Mucosa of rectum (tissue), 2 donors: Measurements from ENCODE around the gene HMGXB3.

ENCODE experiments used
- H3K27ac ChIP-seq, 2 donors: one replicate each; pipeline ENCODE4 v1.7.0; 2013; ENCODE audit warnings: inconsistent platforms in 2 of 2, low read depth in 2 of 2, low read length in 2 of 2
- H3K27me3 ChIP-seq, 2 donors: one replicate each; pipeline ENCODE4 v1.7.0; 2013; ENCODE audit warnings: low read length in 2 of 2; ENCODE audit not compliant: control insufficient read depth in 2 of 2, insufficient read depth in 2 of 2
- H3K36me3 ChIP-seq, 2 donors: one replicate each; pipeline ENCODE4 v1.7.0; 2013; ENCODE audit warnings: low read length in 2 of 2; ENCODE audit not compliant: control insufficient read depth in 2 of 2, insufficient read depth in 2 of 2
- H3K4me1 ChIP-seq, 2 donors: one replicate each; pipeline ENCODE4 v1.7.0; 2013; ENCODE audit warnings: low read length in 2 of 2, mild to moderate bottlenecking in 1 of 2; ENCODE audit not compliant: control insufficient read depth in 2 of 2, insufficient read depth in 2 of 2
- H3K4me3 ChIP-seq, 2 donors: one replicate each; pipeline ENCODE4 v1.7.0; 2013; ENCODE audit warnings: low read length in 2 of 2
- H3K9ac ChIP-seq, 2 donors: one replicate each; pipeline ENCODE4 v1.7.0; 2013; ENCODE audit warnings: low read length in 2 of 2, low read depth in 1 of 2, mild to moderate bottlenecking in 1 of 2
- H3K9me3 ChIP-seq, 2 donors: one replicate each; pipeline ENCODE4 v1.7.0; 2013; ENCODE audit warnings: low read length in 2 of 2; ENCODE audit not compliant: control insufficient read depth in 2 of 2
- donor health status: healthy.
- donor health status: Normal muscosa, but diverticular disease.

HMGXB3 gene

GRCh38 chr5:149999866-150000255, 678 bp upstream of the HMGXB3 start:
- Histone ChIP-seq H3K27ac (peak overlapping the region; percentile 91 to 94), H3K9me3 (no peaks in the 10 kb centered on the region), H3K9ac (peak overlapping the region; percentile 89), H3K4me3 (peak overlapping the region; percentile 84), H3K36me3 (peaks cover 11 to 14% of the 10 kb centered on the region in 2 donors), H3K27me3 (no peaks in the 10 kb centered on the region), H3K4me1 (peaks cover 18 to 36% of the 10 kb centered on the region in 2 donors)

GRCh38 chr5:150000990-150001659, 586 bp downstream of the HMGXB3 start:
- H3K27me3 ChIP-seq: no peaks in the 10 kb centered on the region
- peaks cover 18 to 33% of the 10 kb centered on the region in 2 donors for H3K4me1 ChIP-seq
- peak overlapping the region; percentile 91 to 94 for H3K27ac ChIP-seq
- peaks cover 8 to 13% of the 10 kb centered on the region in 2 donors for H3K36me3 ChIP-seq
- peak overlapping the region; percentile 89 for H3K9ac ChIP-seq
- H3K4me3 ChIP-seq: peak overlapping the region; percentile 84
- H3K9me3 ChIP-seq: no peaks in the 10 kb centered on the region

GRCh38 chr5:150001660-150002486, 1.3 kb downstream of the HMGXB3 start:
- Histone ChIP-seq H3K36me3 (peaks cover 14 to 17% of the 10 kb centered on the region in 2 donors), H3K27me3 (no peaks in the 10 kb centered on the region), H3K27ac (peak overlapping the region; percentile 91 to 94), H3K9ac (peak overlapping the region; percentile 89), H3K4me1 (peaks cover 18 to 27% of the 10 kb centered on the region in 2 donors), H3K4me3 (peak overlapping the region; percentile 84), H3K9me3 (no peaks in the 10 kb centered on the region)

GRCh38 chr5:150006318-150006717, 5.8 kb downstream of the HMGXB3 start:
- H3K9me3 ChIP-seq: no peaks in the 10 kb centered on the region
- no peak overlapping the region for H3K4me3 ChIP-seq
- no peaks in the 10 kb centered on the region for H3K27me3 ChIP-seq
- H3K4me1 ChIP-seq: peaks cover 7 to 9% of the 10 kb centered on the region in 2 donors
- no peak overlapping the region for H3K9ac ChIP-seq
- H3K36me3 ChIP-seq: peaks cover 36 to 45% of the 10 kb centered on the region in 2 donors
- no peak overlapping the region for H3K27ac ChIP-seq

- Histone ChIP-seq H3K4me3 (no peak overlapping the region), H3K27ac (no peak overlapping the region), H3K4me1 (peaks cover 2% of the 10 kb centered on the region in 2 donors), H3K9ac (no peak overlapping the region), H3K36me3 (peaks cover 37 to 49% of the 10 kb centered on the region in 2 donors), H3K27me3 (no peaks in the 10 kb centered on the region), H3K9me3 (no peaks in the 10 kb centered on the region)
These were observed 6.5 kb downstream of the HMGXB3 start for GRCh38 chr5:150007050-150007449.

GRCh38 chr5:150009671-150010387, 9.3 kb downstream of the HMGXB3 start:
- Histone ChIP-seq H3K9ac (no peak overlapping the region), H3K9me3 (no peaks in the 10 kb centered on the region), H3K27ac (no peak overlapping the region), H3K36me3 (peaks cover 52 to 69% of the 10 kb centered on the region in 2 donors), H3K27me3 (no peaks in the 10 kb centered on the region), H3K4me1 (peaks cover 4 to 5% of the 10 kb centered on the region in 2 donors), H3K4me3 (no peak overlapping the region)

GRCh38 chr5:150013931-150014330, 13.4 kb downstream of the HMGXB3 start:
- peaks cover 55 to 84% of the 10 kb centered on the region in 2 donors for H3K36me3 ChIP-seq

GRCh38 chr5:150014456-150014855, 13.9 kb downstream of the HMGXB3 start:
- Histone ChIP-seq H3K9ac (no peak overlapping the region), H3K27me3 (no peaks in the 10 kb centered on the region), H3K36me3 (peaks cover 60 to 83% of the 10 kb centered on the region in 2 donors), H3K9me3 (no peaks in the 10 kb centered on the region), H3K4me1 (peaks cover 4 to 5% of the 10 kb centered on the region in 2 donors), H3K4me3 (no peak overlapping the region), H3K27ac (no peak overlapping the region)

More at GRCh38 chr5:150013931-150014330, 13.4 kb downstream of the HMGXB3 start:
- no peaks in the 10 kb centered on the region for H3K9me3 ChIP-seq
- H3K4me1 ChIP-seq: peaks cover 4 to 5% of the 10 kb centered on the region in 2 donors
- no peak overlapping the region for H3K4me3 ChIP-seq
- no peak overlapping the region for H3K9ac ChIP-seq
- no peaks in the 10 kb centered on the region for H3K27me3 ChIP-seq
- no peak overlapping the region for H3K27ac ChIP-seq

GRCh38 chr5:150015415-150015814, 14.9 kb downstream of the HMGXB3 start:
- Histone ChIP-seq H3K4me3 (no peak overlapping the region), H3K36me3 (peaks cover 64 to 83% of the 10 kb centered on the region in 2 donors), H3K27me3 (no peaks in the 10 kb centered on the region), H3K4me1 (peaks cover 4 to 5% of the 10 kb centered on the region in 2 donors), H3K9ac (no peak overlapping the region), H3K27ac (no peak overlapping the region), H3K9me3 (no peaks in the 10 kb centered on the region)
